HG02588 (cell line): Measurements from ENCODE around the gene ARIH2.

Source experiments
- ATAC-seq: cut with Tn5 transposase; IDR thresholded peaks from one replicate; pipeline ENCODE4 v1.9.1; 2021; ENCODE audit warnings: mild to moderate bottlenecking, moderate library complexity; ENCODE audit not compliant: unreplicated experiment

The ARIH2 gene

DNA sequence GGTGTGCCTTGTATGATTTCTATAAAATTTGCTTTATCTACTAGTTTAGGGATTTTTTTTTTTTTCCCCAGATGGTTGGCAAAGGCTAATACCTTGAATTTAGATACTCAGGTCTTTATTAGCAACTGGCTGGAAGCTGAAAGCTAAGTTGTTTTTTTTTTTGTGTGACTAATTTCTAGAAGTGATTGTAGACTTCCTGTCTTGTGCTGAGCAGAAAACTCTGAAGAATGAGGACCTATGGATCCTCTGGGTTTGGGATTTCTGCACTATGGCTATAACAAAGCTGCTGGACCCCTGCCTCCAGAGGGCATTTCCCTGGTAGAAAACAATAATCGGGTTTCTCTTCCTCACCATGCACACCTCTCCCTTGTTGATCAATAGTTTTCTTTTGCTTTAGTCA lies 10.0 kb downstream of the ARIH2 start:
- ATAC-seq, result no peak

DNA sequence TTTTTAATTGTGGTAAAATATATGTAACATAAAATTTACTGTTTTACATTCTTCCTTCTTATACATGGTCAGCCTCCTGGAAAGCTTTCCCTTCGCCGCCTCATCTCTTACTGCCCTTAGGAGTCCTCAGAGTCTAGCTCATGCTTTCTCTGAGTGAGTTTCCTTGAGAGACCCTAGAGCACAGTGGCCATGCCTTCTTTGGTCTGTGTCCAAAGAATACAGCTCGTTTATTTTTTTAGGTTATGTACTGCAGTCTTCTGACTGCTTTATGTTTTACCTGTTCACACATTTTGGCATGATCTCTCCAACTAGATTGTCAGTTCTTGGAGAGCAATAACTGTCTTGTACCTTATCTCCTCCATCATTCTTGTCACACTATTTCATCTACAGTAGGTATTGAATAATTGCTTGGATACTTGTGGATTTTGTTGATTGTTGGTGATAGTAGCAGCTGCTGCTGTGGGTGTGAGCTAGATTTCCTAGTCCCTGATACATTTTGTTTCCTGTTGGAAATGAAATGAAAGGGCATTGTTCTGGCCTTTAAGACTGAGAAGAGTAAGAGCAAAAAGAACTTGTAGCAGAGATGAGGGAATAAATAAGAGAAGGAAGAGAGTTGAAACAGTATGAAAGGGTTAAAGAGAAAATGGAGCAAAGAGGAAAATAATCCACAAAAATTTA lies 10.9 kb downstream of the ARIH2 start:
- ATAC-seq, result no peak

DNA sequence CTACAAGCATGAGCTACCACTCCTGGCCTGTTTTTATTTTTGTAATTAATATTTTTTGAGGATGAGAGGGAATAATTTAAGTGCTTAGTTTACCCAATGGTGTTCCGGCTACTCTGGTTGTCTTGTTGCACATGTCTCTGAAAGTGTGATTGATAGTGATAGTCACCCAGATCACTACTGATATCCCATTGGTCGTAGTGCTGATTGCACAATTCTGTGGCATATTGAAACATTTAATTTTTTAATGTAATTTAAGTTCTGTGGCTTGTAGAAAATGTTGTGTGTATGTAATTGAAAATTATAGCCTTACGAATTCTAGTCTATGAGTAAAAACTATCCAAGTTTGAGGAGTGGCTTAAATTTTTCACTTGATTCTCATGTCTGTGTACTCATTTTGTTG lies 11.9 kb downstream of the ARIH2 start:
- no peak for ATAC-seq

DNA sequence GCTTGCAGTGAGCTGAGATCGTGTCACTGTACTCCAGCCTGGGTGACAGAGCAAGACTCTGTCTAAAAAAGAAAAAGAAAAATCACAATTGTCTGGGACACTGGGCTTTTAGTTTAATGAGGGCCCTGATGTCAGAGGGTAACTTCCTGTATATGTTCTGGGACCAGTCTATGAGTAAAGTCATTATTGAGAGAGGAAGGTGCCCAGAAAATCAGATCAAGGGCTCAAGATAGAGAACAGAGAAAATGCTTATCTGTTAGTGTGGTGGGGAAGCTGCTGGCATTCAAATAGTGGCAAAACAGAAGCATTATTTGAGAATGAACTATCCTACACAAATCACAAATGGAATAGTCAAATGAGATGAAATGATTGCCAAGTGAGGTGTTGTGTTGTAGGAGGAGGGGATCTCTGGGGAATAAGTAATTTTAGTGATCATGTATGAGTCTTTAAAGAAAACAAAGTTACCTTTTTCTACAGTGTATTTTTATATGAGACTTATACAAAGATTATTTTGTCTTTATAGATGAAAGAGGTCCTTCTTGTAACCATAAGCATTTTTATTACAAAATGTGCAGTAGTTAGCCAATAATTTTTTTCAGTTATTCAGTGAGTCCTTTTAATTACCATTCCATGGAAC lies 13.4 kb downstream of the ARIH2 start:
- ATAC-seq, result no peak

DNA sequence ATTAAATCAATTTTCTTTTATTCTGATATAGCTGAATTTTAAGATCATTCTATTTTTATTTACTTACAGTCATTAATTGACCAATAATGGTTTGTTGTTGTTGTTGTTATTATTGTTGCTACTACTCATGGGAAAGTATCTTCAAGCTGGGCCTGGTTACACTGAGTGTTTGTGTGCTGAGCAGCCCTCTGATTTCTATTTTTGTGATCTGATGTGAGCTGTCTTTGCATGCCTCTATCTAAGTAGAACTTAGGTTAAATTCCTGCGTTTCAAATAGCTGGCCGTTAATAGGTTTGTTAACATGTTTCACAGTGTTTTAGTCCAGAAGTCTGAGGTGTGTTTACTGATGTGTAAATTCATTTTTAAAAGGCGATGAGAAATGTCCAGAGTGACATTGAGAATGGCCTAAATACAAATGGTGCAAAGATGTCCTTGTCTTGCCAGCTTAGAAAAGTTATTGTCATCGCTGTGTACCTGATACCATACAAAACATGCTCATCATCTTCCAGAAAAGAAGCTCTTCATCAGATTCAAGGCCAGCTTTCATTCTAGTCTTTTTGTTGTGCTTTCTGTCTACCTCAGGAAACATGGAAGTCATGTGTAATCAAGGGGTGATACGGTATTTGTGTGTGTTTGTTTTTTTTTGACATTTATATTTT lies 15.8 kb downstream of the ARIH2 start:
- ATAC-seq, result no peak

DNA sequence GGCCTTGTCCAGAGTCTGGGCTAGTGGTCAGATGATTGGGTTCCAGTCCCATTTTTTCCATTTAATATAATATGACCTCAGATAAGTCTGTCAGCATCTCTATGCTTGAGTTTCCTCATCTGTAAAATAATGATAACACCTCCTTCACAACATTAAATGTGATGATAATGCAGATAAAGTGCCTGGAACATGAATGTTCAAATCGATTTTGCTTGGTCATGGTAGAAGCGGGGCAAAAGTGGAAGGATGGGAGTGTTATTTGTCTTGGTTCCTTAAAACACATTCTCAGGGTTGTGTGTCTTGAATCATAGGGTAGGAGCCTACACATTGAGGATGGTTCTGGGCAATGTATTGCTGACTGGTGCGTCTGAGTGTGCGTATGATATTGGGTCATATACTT lies 16.9 kb downstream of the ARIH2 start:
- no peak for ATAC-seq

DNA sequence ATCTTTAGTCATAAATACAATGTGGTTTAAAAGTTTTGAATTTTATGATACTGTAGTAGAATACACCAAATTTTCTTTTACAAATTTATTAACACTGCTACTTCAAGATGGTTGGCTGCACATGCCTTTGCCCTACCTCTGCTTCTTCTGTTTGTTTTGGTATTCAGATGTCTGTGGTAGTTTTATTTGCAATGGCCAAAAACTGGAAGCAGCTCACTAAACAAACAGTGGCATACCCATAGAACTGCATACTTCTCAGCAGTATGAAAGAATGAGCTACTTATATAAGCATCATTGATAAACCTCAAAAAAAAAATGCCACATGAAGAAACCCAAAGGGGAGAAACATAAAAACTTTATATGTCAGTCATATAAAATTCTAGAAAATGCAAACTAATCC lies 19.5 kb downstream of the ARIH2 start:
- no peak for ATAC-seq

DNA sequence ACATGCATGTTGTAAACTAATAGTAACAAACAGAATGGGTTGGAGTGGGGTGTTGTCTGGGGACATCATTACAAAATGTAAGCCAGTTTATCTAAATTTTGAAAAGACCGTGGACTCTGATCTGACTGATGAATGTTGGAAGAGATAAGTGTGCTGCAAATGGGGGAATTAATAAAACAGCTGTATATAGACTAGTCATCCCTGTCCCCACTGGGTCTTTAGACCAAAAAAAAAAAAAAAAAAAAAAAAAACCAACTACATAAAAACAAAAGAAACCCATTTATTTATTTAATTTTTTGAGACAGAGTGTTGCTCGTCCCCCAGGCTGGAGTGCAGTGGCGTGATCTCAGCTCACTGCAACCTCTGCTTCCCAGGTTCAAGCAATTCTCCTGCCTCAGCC lies 20.0 kb downstream of the ARIH2 start:
- no peak for ATAC-seq

DNA sequence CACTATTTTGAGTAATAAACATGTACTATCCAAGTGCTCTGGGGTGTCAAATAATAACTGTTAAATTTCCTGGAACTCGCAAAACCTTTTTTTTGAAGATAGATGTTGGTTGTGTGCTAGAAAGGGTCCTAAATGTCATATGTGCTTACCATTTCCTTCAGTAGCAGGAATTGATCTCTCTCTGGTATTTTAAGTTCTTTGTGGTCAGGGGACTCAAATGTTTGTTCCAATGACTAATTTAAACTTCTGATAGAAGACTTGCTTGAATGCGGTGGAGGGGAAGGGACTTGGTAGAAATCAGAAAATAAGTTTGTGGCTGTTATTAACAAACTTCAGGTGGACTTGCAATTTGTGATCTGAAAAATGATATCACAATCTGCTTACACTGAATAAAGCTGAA lies 26.8 kb downstream of the ARIH2 start:
- ATAC-seq, result no peak

DNA sequence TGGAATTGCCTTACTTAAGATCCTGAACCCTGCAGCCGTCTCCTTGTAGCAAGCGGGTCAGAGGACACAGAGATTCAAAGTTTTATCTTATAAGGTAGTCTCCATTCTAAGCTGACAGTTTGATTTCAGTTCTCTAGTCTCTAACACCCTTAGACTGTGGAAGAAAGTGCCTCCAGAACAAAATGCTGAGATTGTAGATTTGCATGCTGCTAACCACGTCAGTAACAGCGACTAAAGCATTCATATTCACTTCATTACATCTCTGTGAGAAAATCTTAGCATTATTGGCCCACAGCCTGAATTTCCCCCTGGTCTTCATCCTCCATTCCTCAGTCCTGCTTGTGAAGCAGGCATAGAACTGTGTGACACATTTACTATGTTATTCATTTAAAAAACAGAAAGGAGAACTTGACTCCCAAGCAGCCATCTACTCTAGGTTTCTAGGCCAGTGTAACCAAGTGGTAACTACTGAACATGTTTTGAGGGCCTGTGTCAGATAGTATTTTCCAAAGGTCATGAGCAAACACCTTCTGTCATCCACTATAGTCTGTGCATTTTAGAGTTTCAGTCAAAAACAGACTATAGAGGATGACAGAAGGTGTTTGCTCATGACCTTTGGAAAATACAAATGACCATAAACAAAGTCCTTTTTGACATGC lies 27.4 kb downstream of the ARIH2 start:
- ATAC-seq, result no peak

DNA sequence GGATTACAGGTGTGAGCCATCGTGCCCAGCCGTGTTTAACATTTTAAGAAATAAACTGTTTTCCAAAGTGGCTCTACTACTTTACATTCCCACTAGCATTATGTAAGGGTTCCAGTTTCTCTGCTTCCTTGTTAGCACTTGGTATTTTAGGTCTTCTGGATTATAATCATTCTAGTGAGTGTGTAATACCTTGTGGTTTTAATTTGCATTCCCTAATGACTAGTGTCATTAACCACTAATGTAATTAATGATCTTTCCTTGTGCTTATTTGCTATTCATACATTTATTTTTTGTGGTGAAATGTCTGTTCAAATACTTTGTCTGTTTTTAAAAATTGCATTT lies 30.7 kb downstream of the ARIH2 start:
- ATAC-seq, result no peak

DNA sequence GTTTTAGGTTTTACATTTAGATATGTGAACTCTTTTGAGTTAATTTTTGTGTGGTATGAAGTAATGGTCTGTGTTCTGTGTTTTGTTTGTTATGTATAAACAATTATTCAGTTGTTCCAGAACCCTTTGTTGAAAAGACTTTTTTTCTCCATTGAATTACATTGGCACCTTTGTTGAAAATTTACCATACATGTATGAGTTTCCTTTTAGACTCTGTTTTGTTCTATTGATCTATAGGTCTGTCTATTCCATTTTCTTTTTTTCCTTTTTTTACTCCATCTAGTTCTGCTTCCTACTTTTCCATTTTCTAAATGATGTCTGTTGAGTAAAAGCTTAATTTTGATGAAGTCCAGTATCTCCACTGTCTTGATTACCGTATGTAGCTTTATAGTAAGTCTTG lies 31.4 kb downstream of the ARIH2 start:
- no peak for ATAC-seq

DNA sequence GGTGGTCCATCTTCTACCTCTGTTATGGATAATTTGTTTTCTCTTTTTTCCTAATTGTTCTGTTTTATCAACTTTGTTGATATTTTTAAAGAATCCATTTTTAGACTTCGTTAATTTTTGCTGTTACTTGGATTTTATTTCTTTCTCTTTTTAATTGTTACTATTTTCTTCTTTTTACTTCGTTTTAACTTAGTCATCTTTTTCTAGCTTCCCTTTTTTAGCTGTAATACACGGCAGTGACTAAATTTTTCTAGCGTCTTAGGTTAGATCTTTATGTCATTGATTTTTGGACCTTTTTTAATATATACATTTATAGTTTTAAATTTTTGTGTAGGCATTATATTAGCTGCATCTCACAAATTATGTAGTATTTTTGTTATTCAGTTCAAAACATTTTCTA lies 33.1 kb downstream of the ARIH2 start:
- no peak for ATAC-seq

DNA sequence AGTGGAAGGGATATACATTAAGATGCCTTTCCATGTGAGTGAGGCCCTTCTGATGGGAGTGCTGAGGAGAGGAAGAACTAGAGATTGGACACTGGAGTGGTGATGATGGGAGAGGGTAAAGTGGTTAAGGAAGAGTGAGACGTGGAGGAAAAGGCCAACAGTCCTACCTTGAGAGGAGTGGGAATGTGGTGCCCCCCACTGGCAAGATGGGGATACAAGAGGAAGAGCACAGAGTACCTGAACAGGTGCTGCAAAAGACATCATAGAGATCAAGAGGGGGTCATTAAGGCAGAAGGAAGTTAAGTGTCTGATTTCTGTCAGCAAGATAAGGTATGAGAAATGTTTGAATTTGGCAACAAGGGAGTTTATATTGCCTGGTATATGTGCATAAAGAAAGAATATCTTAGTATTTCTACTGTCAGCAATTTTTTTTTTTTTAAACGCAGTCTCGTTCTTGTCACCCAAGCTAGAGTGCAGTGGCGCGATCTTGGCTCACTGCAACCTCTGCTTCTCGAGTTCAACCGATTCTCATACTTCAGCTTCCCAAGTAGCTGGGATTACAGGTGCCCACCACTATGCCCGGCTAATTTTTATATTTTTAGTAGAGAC lies 34.0 kb downstream of the ARIH2 start:
- no peak for ATAC-seq

DNA sequence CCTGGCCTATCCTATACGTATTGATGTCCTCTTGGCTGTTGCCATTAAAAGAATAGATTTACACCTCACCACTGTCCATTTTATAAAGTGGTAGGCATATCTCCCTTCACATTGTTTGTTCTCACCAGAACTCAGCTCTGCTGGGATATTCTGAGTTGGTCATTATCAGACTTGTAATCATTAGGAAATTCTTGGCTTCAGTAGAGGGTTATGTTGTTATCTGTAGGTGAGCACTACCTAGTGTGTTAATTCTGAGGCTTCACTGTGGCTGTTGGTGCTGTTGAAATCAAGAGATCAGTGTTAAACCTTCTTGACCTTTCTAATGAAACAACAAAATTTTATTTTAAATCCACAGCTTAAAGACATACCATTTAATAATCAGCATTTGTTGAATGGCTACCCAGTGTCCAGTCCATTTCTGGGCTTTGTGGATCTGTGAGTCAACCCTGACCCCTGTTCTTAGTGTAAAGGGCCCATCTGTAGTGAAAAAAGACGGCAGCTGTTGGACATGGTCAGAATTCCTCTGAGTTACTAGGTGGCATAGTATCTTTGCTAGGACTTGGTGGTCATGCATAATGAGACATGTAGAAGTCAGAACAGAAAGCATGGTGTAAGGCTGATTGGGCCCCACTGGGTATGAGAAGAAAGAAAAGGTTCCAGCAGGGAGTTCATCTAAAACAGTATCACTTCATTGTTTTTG lies 38.5 kb downstream of the ARIH2 start:
- ATAC-seq, result no peak

DNA sequence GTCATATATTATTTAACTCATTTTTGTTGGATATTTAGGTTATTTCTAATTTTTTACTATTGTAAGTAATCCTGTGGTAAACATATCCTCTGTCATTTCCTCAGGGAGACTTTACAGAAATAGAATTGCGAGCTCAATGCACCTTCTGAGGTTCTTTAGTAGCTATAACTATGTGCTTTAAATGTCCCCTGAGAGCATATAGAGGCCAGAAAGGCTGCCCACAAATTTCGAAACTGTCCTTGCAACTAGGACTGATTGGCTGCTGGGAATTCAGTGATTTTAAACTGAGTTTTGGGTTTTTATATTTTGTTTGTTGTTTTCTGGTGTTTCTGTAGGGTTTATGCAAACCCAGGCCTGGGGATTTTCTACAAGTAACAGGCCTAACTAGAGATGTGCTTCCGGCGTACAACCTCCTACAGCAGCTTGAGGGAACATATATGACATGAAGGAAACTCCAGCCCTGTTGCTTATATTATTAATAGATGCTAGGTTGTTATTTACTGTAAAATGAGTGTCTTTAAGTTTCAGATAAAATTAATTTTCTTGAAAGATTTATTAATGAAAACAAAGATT lies 42.3 kb downstream of the ARIH2 start:
- no peak for ATAC-seq

DNA sequence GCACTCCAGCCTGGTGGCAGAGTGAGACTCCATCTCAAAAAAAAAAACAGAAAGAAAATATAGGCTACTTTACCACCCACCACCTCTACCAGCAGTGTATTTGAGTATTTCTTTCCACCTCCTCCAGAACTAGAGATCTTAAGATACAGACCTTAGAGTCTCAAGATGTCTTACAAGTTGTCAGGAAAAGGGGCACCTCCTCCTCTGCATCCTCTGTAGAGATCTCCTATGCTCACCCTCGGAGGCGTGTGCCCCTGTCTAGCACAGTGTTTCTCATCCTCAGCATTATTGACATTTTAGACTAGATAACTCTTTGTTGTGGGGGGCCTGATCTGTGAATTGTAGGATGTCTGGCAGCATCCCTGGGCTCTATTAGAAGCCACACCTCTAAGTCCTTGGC lies 43.7 kb downstream of the ARIH2 start:
- ATAC-seq, result no peak

DNA sequence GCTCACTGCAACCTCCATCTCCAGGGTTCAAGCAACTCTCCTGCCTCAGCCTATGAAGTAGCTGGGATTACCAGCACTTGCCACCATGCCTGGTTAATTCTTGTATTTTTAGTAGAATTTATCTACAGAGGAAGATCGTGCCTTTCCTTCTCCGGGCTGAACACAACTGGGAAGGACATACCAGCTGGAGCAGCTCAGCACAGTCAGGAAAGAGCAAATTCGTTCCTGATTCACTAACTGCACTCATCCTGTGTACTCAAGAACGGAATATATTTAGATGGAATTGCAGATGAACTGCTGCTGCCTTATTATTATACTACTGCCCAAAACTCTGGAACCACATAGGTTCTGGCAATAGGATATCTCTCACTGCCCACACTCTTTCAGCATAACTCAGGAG lies 44.3 kb downstream of the ARIH2 start:
- ATAC-seq, result no peak

DNA sequence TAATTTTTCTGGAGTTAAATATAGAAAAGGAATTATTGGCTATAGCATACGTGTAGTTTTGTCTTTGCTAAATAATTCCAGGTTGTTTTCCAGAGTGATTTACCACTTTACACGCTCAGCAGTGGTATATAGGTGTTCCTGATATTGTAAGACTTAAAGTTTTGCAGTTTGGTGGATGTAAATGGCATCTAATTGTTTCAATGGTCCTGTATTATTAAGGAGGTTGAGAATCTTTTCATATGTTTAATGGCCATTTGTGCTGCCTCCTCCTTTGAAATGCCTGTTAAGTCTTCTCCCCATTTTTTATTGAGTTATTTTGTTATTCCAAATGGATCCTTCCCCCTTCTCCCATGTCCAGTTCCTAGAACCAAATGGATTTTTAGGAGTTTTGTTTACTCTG lies 44.9 kb downstream of the ARIH2 start:
- no peak for ATAC-seq

DNA sequence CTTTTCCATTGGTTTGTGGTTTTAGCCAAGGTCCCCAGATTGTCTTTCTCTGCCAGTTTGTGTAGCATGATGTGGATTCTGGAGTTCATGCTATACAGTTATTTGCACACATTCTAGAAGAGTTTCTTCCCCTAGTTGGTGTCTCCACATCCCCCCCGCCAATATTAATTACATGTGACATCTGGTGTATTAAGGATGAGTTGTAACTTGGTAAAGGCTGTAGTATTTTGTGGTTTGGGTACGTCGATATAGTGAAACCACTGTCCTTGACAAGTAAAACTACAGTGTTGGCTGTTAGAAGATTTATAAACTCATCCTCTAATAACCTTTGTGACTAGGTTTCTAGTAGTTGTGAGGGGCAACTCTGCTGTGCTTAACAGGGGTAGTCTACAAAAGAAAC lies 47.7 kb downstream of the ARIH2 start:
- ATAC-seq, result no peak

DNA sequence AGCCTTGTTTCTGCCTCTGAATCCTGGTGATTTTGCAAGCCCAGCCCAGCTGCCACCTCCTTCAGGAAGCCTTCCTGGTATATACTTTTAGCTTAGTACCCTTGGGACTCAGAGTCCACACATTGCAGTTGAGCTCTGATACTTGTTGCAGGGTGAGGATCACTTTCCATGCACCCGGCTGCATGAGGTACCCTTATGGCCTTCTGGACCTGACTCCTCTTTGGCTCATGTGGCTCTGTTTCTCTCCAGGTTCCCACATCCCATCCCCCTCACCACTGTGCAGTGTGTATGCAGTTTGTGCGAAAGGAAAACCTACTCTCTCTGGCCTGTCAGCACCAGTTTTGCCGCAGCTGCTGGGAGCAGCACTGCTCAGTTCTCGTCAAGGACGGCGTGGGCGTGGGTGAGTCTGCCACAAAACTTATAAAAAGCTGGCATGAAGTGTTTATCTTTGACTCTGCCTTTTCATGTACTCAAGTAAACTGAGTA lies 48.3 kb downstream of the ARIH2 start:
- no peak for ATAC-seq
